HepG2 (cell line): ENCODE measurements around the gene HSPA5. TPM values are rescaled to one million over a fixed set of nuclear protein-coding genes. Genes with fewer than 3 reads are reported as not detected.
A peak's percentile ranks its signal among the peaks of the same experiment; 100 is the strongest.

ENCODE experiments used
- ARID5B ChIP-seq: IDR thresholded peaks from 2 replicates; pipeline ENCODE4 v1.4.0; 2020; ENCODE audit warnings: mild to moderate bottlenecking, missing genetic modification reagents
- CEBPZ ChIP-seq: IDR thresholded peaks from 2 replicates; pipeline ENCODE4 v1.6.1; 2012; ENCODE audit warnings: low read length, improper control_type of control experiment
- MLXIP ChIP-seq: sonication (generic); formaldehyde crosslinking; IDR thresholded peaks from 2 replicates; pipeline ENCODE4 v1.9.0; 2021; ENCODE audit warnings: missing genetic modification reagents, borderline replicate concordance
- POGZ ChIP-seq: sonication (generic); formaldehyde crosslinking; IDR thresholded peaks from 2 replicates; pipeline ENCODE4 v1.4.0; 2020; ENCODE audit warnings: mild to moderate bottlenecking, missing genetic modification reagents
- SNAPC4 ChIP-seq: sonication (generic); formaldehyde crosslinking; IDR thresholded peaks from 2 replicates; pipeline ENCODE4 v1.4.0; 2020; ENCODE audit warnings: mild to moderate bottlenecking, missing genetic modification reagents
- SP4 ChIP-seq: sonication (generic); formaldehyde crosslinking; IDR thresholded peaks from 2 replicates; pipeline ENCODE4 v1.8.1; 2023; ENCODE audit warnings: mild to moderate bottlenecking, missing genetic modification reagents
- ZBTB2 ChIP-seq: sonication (generic); formaldehyde crosslinking; IDR thresholded peaks from 2 replicates; pipeline ENCODE4 v1.8.0; 2022; ENCODE audit warnings: low read depth, missing genetic modification reagents
- ZFY ChIP-seq: sonication (generic); formaldehyde crosslinking; IDR thresholded peaks from 2 replicates; pipeline ENCODE4 v1.4.0; 2020; ENCODE audit warnings: missing genetic modification reagents
- ZNF414 ChIP-seq: sonication (generic); formaldehyde crosslinking; IDR thresholded peaks from 2 replicates; pipeline ENCODE4 v1.5.0; 2020; ENCODE audit warnings: missing genetic modification reagents
- ZNF777 ChIP-seq: sonication (generic); formaldehyde crosslinking; IDR thresholded peaks from 2 replicates; pipeline ENCODE4 v1.4.0; 2020; ENCODE audit warnings: missing genetic modification reagents
- ZNF782 ChIP-seq: sonication (generic); formaldehyde crosslinking; IDR thresholded peaks from 2 replicates; pipeline ENCODE4 v1.4.0; 2020; ENCODE audit warnings: missing genetic modification reagents, mild to moderate bottlenecking, borderline replicate concordance
- polyA plus RNA-seq, 8 experiments: library from polyadenylated mRNA; depleted of rRNA in 3 of 8; stranded (reverse) in 7 of 8; unstranded in 1 of 8; fragments of >200 nt; fragmentation: Illumina TruSeq in 4 of 8; extraction: Trizol in 4 of 8; gene quantifications; 2 replicates each; pipeline versions ENCODE4 v1.2.1 to v1.2.3, GENCODE V29; 2011 to 2016; ENCODE audit warnings: low read depth in 4 of 8, missing spikeins in 1 of 8, mixed read lengths in 1 of 8; ENCODE audit not compliant: insufficient read depth in 1 of 8
- total RNA-seq, 5 experiments: library from RNA; depleted of rRNA; stranded (reverse); fragments of >200 nt; fragmentation: Illumina TruSeq; extraction: Trizol; gene quantifications; 2 replicates each; pipeline ENCODE4 v1.2.3, GENCODE V29; 2016; ENCODE audit warnings: low read depth in 1 of 5

The HSPA5 gene
- total and polyA plus RNA-seq, 2 of the 13 experiments (the other 11 are each of a cell fraction or from before 2014, with no cell fraction given) = 201 to 206 TPM

GRCh38 chr9:125272697-125273096 lies 31.6 kb upstream of the HSPA5 start (continued):
- TF ChIP-seq SNAPC4 (CRISPR knock-in tag) = no peak
- no peak for TF ChIP-seq CEBPZ
- TF ChIP-seq ZNF414 (CRISPR knock-in tag) = no peak
- no peak for TF ChIP-seq ZNF777 (CRISPR knock-in tag)
- TF ChIP-seq ZFY (CRISPR knock-in tag) = no peak
- no peak for TF ChIP-seq MLXIP
- no peak for TF ChIP-seq POGZ (CRISPR knock-in tag)
- no peak for TF ChIP-seq ZNF782
- peak; percentile 98 for TF ChIP-seq ARID5B (CRISPR knock-in tag)
- no peak for TF ChIP-seq SP4 (CRISPR knock-in tag)
- no peak for TF ChIP-seq ZBTB2 (CRISPR knock-in tag)
